Tongue (tissue), 2 donors: ENCODE measurements around the gene LIFR. TPM values are rescaled to one million over a fixed set of nuclear protein-coding genes. Genes with fewer than 3 reads are reported as not detected.
A peak's percentile ranks its signal among the peaks of the same experiment; 100 is the strongest.
"Not testable (repeated sequence)": the region's sequence is repeated elsewhere in the genome, so short reads cannot be mapped to it uniquely, and the experiment has no call there.

Experiments
- DNase-seq: peaks from one replicate; pipeline ENCODE4 v3.0.0-alpha.2; 2015
- total RNA-seq: library from RNA; depleted of rRNA; stranded (reverse); fragments of >200 nt; gene quantifications from one replicate; pipeline ENCODE4 v1.2.3, GENCODE V29; 2014

Gene LIFR
- total RNA-seq: 69.6 TPM

GRCh38 chr5:38556599-38557307, at the start of gene LIFR:
Gene LIFR (minus strand): TSS chr5:38556646. CDS start chr5:38530647, 25,999 bp downstream.
- DNase-seq: peak; percentile 90

GRCh38 chr5:38605610-38606009, 49.2 kb upstream of the LIFR start:
- DNase-seq: no peak

- no peak for DNase-seq
These were observed 47.2 kb upstream of the LIFR start for GRCh38 chr5:38603691-38604090.

GRCh38 chr5:38602641-38603040, 46.2 kb upstream of the LIFR start:
- no peak for DNase-seq

GRCh38 chr5:38601863-38602298, 45.4 kb upstream of the LIFR start:
- no peak for DNase-seq

GRCh38 chr5:38601133-38601862, 44.9 kb upstream of the LIFR start:
- no peak for DNase-seq

GRCh38 chr5:38600329-38601045, 44.0 kb upstream of the LIFR start:
- DNase-seq: no peak

- not testable (repeated sequence) for DNase-seq
These were observed 43.3 kb upstream of the LIFR start for GRCh38 chr5:38599751-38600150.

GRCh38 chr5:38598994-38599617, 42.7 kb upstream of the LIFR start:
- DNase-seq: no peak

- DNase-seq: no peak
These were observed 42.0 kb upstream of the LIFR start for GRCh38 chr5:38598296-38598993.

GRCh38 chr5:38596981-38597380, 40.5 kb upstream of the LIFR start:
- DNase-seq: no peak

GRCh38 chr5:38595132-38595745, 38.8 kb upstream of the LIFR start:
- no peak for DNase-seq

- DNase-seq: no peak
These were observed 37.5 kb upstream of the LIFR start for GRCh38 chr5:38593959-38594358.

GRCh38 chr5:38591523-38591849, 35.0 kb upstream of the LIFR start:
- no peak for DNase-seq

GRCh38 chr5:38590838-38591522, 34.5 kb upstream of the LIFR start:
- DNase-seq: peak; percentile 24

- no peak for DNase-seq
These were observed 33.2 kb upstream of the LIFR start for GRCh38 chr5:38589629-38590028.

- DNase-seq: no peak
These were observed 29.4 kb upstream of the LIFR start for GRCh38 chr5:38585816-38586215.

GRCh38 chr5:38583500-38583899, 27.1 kb upstream of the LIFR start:
- DNase-seq: no peak

- no peak for DNase-seq
These were observed 26.5 kb upstream of the LIFR start for GRCh38 chr5:38582975-38583319.

- no peak for DNase-seq
These were observed 26.0 kb upstream of the LIFR start for GRCh38 chr5:38582293-38582974.

GRCh38 chr5:38581597-38581996, 25.2 kb upstream of the LIFR start:
- DNase-seq: no peak
